GM12801 (cell line): ENCODE data around the gene AANAT.

Source experiments
- CTCF ChIP-seq: IDR thresholded peaks from one replicate; pipeline ENCODE4 v1.5.1; 2011; ENCODE audit warnings: control low read depth; ENCODE audit not compliant: insufficient read length; ENCODE audit errors: extremely low read depth

AANAT gene

GRCh38 chr17:76506408-76507345 is 39.3 kb downstream of the AANAT start:
- TF ChIP-seq CTCF = no peak

DNA sequence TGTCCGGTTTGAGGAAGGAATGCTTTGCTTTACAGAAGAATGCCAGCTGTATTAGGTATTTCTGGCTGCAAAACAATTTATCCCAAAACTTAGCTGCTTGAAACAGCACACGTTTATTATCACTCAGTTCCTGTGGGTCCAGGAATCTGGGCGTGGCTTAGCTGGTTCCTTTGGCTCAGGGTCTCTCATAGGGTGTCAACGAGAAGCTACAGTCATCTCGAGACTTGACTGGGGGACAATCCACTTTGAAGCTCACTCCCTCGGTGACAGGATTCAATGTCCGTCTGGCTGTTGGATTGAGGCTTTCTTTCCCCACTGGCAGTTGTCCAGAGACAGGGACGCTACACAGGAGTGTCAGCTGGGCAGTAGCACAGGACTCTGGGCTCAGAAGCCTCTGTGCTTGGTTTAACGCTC is 43.4 kb downstream of the AANAT start:
- no peak for TF ChIP-seq CTCF

DNA sequence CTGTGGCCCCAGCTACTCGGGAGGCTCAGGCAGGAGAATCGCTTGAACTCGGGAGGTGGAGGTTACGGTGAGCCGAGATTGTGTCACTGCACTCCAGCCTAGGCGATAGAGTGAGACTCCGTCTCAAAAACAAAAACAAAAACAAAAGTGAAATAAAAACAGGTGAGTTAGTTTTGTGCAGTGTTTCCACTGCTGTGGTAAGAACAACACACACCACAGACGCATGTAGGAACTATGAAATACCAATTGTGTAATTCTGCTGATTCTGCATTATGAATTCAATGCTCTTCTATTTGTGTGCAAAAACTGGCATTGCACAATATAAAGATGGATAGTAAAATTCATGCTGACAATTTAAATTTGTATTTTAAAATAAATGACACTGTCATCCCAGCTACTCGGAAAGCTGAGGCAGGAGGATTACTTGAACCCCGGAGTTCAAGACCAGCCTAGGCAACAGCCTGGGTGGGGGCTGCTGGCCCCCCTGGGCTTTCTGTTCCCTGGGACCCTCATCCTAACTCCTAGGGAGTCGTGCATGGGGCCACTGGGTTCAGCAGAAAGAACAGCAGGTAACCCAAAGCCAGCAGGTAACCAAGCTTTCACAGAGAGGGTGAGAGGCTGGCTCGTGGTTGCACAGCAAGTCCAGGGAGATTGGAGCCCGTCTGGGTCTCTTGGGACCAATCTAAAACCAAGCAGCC is 44.4 kb downstream of the AANAT start:
- TF ChIP-seq CTCF = no peak

- no peak for TF ChIP-seq CTCF
These were observed 45.2 kb downstream of the AANAT start for GRCh38 chr17:76512366-76513305.

GRCh38 chr17:76513306-76513692 is 45.9 kb downstream of the AANAT start:
- no peak for TF ChIP-seq CTCF

- no peak for TF ChIP-seq CTCF
These were observed 48.0 kb downstream of the AANAT start for GRCh38 chr17:76515274-76515949.
